GM12864 (cell line): ENCODE data around the gene TSPAN11.

Experiments used
- DNase-seq: peaks from one replicate; pipeline ENCODE4 v3.0.0-alpha.2; 2011; ENCODE audit warnings: low read depth
- H3K4me3 ChIP-seq: 2 replicates; pipeline ENCODE4 v1.5.1; 2011; ENCODE audit warnings: mild to moderate bottlenecking, low read depth, low read length, control low read depth
- CTCF ChIP-seq: IDR thresholded peaks from 2 replicates; pipeline ENCODE4 v1.5.1; 2011; ENCODE audit warnings: low read depth, mild to moderate bottlenecking, moderate library complexity, low read length, control low read depth, inconsistent platforms; ENCODE audit errors: missing control alignments

The TSPAN11 gene

GRCh38 chr12:30964896-30965612 lies 38.5 kb downstream of the TSPAN11 start:
- H3K4me3 ChIP-seq: no peak overlapping the region
- DNase-seq: no peak
- TF ChIP-seq CTCF: no peak

GRCh38 chr12:30965613-30965985 lies 39.1 kb downstream of the TSPAN11 start:
- DNase-seq: no peak
- no peak overlapping the region for H3K4me3 ChIP-seq
- TF ChIP-seq CTCF: no peak

DNA sequence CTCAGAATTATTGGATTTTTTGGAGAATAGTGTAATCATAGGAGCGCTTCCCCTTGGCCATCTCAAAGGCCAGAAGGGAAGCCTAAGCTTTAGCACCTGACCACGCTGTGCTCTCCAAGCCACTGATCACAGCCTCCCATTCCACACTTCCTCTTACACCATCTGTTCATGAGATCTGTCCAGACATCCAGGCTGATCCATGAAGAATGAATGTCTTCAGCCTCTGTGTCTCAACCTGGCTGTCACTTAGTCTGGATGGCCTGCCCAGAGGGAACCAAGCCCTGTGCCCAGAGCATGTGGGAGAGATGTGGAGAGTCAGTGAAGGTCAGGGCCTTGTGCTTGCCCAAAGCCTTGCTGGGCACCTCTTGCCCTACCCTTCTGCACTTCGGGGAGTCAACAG lies 40.5 kb downstream of the TSPAN11 start:
- H3K4me3 ChIP-seq: no peak overlapping the region
- DNase-seq: no peak
- no peak for TF ChIP-seq CTCF

- no peak for TF ChIP-seq CTCF
- no peak overlapping the region for H3K4me3 ChIP-seq
- DNase-seq: no peak
Observed at GRCh38 chr12:30968211-30968610, 41.7 kb downstream of the TSPAN11 start.

GRCh38 chr12:30969006-30969405 lies 42.5 kb downstream of the TSPAN11 start:
- no peak overlapping the region for H3K4me3 ChIP-seq
- no peak for DNase-seq
- TF ChIP-seq CTCF: no peak

GRCh38 chr12:30969606-30970395 lies 43.3 kb downstream of the TSPAN11 start:
- no peak for TF ChIP-seq CTCF
- DNase-seq: no peak
- H3K4me3 ChIP-seq: no peak overlapping the region
